ENCODE measurements around the gene PDGFC.

Gene PDGFC

DNA sequence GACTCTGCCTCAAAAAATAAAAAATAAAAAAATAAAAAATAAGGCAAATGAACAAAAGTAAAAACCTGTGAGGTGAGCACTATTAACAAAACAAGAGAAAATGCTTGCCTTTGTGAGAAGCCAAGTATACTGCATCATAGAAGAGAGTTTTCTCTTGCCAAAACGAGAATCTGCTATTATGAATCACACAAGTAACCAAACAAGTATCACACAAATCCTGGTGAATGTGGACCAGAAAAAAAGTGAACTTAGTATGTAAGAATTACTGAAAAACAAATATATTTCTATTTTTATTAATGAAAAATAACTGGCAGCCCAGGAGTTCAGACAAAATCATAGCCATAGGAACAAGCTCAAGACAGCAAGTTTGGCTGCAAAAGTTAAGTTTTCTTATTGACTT is 193.5 kb downstream of the PDGFC start:
- DNase-seq, result no peak

DNA sequence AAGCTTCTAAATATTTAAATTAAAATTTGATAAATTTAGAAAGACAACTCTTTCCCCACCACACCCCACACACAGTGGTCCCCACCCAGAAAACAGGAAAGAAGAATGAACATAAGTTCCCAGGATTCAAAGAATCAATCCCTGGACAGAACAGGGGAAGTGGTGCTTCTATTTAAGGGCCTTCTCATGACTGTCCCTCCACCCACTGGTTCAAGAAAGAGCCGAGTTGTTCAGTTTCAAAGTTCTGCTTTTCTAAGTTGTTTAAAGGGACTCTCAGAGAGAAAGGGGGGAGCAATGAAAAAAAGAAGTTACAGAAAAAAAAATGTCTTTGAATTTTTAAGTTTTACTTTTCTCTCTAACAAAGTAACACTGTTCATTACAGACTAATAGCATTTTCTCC is 195.8 kb downstream of the PDGFC start:
- no peak for DNase-seq

DNA sequence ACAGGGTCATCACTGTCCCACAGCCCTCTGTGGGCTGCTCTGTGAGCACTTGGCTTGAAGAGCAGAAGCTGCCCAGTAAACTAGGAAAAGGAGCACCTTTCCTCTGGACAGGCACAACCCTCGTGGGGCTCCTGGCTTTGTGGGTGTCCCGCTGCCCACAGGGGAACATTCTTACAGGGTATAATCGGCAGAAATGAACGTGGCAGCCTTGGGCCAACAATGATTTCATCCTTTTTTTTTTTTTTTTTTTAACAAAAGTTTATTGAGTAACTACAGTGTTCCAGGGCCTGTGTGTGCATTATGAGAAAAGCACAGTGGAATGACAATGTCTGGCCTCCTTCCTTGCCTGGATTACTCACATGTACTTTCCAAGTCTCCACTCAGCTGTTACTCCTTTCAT is 197.2 kb downstream of the PDGFC start:
- DNase-seq, result no peak

DNA sequence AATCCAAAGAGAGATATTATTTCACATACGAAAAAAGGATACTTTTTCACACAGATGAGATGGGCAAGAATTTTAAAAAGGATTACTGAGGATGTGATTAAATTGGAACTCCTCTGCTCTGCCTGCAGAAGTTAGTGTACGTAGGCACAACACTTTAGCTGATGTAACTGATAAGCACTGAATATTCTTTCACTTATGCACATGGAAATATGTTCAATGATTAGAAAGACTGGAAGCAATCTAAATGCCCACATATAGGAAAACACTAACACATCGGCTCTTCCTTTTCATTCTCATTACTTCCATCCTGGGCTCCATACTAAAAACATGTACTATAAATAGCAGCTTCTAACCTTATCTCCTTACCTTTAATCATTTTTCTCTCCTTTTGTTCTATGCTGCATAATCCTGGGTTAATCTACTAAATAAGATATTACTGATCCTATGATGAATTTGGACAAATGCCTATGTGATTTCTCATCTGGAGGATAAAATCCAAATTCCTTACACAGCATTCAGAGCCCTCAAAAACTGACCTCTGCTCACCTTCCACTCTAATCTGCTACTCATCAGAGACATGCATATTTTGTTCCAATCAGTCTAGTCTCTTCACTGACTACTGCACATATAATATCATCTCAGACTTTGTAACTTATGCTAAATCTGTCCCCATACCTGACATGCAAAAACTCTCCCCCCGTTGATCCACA is 197.8 kb downstream of the PDGFC start:
- no peak for DNase-seq

DNA sequence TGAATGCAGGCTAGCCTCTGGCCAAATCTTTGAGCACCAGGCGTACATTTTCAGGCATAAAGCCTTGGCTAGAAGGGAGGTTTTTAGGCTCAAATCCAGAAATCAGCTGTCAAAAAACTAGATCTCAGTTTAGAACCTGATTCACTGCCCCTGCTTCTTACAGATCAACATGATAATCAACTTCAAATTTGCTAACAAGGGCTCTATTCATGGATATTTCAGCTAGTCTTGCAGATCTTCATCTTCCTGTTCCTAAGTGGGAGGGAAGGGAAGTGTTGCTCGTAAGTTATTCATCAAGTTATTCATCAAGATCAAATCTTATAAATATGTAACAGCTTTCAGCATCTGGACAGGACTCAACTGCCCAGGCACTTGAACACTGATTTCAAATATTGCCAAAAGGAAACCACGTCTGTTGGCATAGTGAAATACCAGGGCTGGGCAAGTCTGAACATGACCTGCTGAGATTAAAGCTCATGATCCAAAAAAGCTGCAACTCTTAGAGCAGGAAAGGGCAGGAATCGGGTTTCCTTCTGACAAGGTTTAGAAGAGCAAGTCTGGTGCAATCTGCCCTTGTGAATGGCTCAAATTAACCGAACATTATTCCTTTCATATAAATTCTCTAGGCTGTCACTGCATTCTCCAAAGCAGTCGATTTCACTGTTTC is 200.3 kb downstream of the PDGFC start:
- peak; percentile 36 for DNase-seq

DNA sequence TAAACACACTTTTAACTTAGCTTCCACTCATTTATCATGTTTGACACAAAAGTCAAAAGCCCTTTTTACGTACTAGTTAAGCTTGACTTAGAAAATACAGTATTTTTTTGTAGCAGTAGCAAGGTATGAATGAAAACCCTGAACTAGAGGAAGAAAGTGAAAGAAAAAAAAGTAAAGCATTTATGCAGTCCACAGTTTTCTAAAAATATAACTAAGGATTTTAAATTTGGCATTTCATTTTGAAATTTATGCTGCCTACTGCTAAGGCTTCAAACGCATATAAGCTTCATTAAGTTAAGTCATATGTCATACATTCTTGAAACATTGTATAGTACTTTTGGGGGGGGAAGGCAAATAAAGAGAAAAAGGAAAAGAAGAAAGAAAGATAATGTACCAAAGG is 201.5 kb downstream of the PDGFC start:
- DNase-seq, result no peak

DNA sequence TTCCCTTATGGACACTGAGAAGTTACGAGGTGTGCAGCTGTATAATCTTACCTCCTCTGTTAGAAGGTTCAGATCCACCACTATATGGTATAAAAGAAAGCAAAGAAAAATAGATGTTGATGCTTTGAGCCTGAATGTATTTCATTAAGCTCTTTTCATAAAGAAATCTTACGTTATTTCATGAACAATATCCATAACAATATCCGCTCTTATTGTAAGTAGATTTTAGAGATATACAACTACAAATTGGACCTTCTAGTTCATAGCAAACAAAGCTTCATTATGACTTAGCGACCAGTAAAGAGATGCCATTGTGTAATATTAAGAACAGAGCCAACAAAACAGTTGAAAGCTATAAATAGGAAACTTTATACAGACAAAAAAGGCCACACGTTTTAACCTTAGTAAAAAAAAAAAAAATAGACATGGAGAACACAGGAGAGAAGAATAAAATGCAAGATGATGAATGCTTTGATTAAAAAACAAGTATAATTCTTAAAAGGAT is 203.6 kb downstream of the PDGFC start:
- no peak for DNase-seq

DNA sequence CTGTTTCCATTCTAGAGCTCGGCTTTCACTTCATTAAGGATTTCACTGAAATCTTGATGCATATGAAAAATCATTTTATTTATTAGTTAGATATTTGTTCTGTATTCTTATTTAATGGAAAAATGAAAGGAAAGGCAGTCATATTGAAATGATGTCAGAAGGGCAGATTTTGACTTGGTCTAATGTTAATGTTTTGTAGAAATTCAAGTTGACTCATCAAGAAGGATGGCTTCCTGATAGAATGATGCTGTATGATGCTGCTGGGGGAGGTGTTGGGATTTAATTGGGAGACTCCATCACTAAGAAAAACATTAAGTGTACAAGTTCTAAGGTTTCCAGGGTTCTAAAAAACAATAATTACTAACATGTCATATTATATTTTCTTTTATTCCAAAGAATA is 204.8 kb downstream of the PDGFC start:
- no peak for DNase-seq

DNA sequence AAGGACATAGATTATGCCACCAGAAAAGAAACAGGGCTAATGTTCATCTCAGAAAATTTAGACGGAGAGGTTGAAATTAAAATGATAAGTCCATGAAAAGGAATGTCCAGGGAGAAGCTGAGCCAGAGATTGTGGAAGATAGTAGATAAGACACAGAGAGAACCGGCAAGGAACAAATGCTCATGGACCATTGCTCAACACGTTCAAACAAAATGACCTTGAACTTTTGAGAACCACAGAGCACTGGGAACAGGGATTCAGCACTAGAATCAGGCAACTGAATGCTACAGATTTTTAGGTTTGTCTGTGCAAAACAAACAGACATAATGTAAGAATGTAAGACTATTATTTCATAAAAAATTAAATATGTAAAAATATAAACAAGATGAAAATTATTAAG is 206.3 kb downstream of the PDGFC start:
- no peak for DNase-seq

DNA sequence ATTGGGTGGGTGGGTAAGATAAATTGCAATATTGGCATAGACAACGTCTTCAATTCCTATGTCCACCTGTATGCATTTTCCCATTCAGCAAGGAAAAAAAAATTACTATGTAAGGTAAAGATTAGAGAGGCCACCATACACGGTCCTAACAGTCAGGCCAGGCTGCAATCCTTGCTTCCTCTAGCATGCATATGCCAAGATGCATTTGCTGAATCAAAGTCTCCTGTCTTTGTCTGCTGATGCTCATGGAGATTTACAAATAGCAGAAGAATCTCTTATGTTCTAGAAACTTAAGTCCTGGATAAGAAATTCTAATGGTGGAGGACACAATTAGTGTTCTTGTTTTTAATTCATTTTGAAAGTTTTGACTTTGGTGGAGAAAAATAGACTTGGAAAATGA is 206.8 kb downstream of the PDGFC start:
- DNase-seq, result no peak

DNA sequence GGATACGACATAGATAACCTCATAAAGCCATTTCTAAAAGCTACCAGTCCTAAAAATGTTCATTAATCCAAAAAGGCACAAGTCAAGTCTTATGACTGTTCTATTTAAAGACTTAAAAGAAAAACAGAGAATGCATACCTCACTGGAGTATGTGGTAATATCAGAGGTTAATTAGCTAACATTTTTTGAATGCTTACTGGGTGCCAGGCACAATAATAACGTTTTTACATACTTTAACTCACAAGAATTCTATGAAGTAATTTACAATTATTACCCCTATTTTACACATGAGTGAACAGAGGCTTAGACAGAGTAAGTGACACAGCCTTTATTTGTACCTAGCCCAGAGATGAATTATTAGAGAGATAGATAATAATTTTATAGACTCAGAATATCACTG is 207.5 kb downstream of the PDGFC start:
- no peak for DNase-seq

DNA sequence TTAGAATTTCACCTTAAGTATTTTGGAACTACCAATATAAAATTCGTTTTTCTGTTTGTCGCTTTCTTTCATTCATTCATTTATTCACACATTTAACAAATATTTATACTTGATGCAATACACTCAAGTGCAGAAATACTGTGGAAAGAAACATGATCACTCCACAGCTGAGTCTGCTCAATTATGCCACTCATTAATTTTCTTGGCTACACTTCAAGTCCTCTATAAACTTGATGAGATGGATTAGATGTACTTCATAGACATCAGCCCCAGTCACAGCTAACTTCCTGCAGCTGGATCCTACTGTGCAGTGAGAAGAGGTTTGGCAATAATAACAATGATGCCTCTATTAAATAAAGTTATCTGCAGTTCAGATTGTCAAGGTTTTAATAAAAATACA is 208.1 kb downstream of the PDGFC start:
- DNase-seq, result peak; percentile 2

DNA sequence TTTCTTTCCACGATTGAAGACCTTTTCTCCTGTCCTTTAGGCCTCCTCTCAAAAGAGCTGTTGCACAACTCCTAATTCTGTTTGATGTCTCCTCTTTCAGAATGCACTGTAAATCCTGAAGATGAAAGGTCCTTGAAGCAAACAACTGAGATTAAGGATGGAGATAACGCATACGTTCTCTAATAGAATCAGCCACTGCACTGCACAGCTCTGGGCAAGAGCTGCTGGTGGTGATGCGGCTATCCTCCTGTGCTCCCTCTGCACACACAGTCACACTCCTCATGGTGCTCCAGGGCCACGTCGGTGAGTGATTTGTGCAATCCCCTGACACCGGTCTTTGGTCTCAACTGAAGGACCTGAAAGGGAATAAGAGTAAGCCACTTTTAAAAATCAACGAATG is 208.7 kb downstream of the PDGFC start:
- DNase-seq, result no peak

DNA sequence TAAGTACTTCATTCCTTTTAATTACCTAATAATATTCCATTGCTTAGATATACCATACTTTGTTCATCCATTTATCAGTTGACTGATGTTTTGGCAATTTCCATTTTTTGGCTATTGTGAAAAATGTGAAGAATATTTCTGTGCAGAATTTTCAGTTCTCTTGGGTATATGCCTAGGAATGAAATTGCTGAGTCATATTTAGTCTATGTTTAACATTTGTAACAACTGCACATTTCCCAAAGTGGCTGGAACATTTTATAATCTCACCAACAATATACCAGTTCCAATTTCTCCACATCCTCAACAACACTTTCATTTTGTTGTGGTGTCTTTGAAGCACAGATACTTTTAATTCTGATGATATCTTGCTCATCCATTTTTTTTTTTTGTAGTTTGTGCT is 215.5 kb downstream of the PDGFC start:
- no peak for DNase-seq

DNA sequence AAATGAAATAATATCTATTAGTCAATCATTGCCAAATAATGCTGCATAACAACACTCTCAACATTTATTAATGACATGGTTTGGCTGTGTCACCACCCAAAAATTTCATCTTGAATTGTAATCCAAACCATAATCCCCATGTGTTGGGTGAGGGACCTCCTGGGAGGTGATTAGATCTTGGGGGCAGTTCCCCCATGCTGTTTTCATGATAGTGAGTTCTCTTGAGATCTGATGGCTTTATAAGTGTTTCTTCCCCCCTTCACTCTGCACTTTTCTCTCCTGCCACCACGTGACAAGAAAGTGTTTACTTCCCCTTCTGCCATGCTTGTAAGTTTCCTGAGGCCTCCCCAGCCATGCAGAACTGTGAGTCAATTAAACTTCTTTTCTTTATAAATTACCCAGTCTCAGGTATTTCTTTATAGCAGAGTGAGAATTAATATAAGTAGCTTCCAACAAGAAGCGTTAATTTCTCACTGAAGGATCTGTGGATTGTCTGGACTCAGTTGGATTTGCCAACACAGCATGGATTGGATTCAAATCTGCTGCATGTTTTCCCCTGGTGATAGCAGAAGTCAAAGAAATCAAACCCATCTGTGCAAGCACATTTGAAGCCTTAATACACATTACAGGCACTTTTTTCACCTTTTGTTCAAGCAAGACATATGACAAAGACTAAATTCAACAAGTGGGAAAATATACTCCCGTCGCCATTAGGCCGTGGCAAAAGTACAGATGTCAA is 216.6 kb downstream of the PDGFC start:
- DNase-seq, result no peak

DNA sequence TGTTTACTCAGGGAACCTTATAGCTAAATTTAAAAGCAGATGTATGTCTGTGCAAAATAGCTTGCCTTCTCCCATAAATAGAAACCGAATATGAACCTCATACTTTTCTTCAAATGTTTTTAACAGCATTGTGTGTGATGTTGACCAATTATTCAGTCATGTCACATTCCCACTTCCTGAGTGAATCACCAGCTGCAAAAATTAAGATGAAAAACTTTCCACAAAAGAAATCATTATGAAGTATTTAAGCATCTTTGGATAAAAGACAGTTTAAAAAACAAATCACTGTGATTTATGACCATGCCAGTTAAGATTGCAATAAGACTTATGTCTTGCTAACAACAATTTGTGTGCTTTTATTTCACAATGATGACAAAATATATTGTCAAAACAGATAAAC is 220.1 kb downstream of the PDGFC start:
- no peak for DNase-seq

DNA sequence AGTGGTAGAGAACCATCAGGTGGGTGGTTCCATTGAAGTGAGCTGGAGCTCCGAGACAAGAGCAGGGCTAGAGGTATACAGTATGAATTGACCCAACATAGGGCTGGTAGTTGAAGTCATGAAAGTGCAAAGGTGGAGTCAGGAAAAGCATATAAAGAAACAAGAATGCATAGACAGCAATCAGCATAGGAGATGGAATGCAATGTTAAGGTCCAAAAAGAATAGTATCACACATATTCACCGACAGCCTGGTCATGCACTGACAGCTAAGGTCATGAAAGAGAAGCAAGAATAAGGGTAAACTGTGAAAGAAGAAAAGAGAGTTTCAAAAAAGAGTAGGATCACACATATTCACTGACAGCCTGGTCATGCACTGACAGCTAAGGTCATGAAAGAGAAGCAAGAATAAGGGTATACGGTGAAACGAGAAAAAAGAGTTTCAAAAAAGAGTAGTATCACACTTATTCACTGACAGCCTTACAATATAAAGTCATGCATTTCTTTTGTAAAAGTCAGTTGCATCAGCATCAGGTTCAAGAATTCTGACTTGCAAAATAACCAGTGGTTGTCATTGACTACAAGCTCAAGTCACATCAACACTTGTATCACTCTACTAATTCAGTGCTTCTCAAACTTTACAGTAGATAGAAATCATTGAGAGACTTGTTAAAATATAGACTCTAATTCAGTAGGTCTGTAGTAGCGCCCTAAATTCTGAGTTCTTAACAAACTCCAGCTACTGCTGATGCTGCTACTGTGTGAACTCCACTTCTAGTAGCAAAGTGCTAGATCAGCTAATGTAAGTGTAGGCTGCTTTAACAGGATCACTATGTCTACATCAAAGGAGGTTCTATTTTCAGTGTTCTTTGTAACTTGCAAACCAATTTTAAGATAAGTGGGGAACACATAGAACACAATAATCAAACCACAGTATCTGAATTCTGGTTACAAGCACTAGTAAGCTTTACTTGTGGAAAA is 221.9 kb downstream of the PDGFC start:
- DNase-seq, result no peak

DNA sequence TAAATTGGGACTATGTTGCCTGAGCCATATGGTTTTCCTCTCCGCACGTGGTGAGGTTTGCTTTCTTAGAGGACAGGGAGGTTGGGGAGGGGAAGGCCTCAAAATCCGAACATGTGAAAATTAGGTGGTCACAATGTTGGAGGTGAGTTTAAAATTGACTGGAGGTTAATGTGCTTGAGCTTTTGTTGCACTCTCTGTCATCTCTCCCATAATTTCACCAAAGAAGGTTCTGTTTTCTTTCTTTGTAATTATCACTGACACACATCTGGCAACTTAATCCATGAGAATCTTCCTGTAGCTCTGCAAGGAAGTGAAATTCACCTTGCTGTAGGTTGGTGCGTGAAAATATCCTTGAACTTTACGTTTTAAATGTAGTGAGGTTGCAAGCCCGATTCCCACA is 225.5 kb downstream of the PDGFC start:
- DNase-seq, result no peak

DNA sequence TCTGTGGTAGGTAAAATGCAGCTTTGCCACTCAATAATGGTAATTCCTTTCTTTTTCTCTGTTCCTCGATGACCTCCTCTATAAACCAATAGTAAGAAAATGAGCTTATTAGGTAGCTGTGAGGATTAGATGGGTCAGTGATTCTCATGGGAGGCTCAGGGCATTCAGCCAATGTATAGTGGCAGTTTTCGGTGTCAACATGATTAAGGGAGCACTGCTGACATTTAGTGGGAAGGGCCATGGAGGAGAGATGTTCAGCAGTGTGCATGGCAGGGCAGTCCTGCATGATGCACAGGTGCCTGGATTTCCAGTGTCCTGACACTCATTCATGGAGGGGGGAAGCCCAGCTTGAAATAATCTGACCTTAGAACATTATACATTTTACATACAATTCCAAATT is 232.8 kb downstream of the PDGFC start:
- no peak for DNase-seq

DNA sequence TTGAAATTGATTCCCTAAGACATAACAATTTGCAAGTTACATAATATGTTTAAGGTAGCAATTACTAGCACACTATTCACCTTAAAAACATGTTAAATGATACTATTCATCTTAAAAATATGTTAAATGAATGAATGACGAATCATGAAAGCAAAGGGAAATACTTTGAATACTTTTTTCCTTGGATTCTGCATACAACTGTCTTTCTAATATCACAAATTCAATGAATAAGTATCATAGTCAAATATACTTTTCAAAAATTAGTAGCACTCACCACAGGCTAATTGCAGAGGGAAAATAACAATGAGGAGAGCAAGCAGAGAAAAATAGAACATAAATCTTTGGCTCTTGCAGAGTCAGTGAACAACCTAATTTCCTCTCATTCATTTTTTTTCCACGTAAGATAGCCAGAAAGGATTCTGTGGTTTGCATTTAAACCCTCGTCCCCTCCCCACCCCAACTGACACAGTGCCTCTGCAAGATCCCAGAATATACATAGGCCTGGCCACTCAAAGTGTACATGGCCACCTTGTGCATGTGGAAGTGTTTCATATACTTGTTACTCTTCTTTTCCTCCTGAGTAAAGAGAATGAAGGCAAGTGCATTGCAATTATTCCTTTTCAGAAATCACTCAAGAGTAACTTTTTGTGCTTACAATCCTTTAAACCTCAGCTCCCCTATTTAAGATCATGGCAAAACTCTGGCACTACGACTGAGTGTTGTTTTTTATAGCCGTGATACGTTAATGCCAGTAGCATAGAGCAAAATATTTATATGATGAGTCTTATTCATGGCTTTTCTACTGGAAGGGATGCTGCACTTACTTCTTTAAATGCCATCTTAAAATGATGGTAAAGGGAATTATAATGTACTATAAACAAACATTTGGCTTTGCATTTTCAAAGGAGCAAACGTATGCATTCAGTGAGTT is 236.4 kb downstream of the PDGFC start:
- no peak for DNase-seq

DNA sequence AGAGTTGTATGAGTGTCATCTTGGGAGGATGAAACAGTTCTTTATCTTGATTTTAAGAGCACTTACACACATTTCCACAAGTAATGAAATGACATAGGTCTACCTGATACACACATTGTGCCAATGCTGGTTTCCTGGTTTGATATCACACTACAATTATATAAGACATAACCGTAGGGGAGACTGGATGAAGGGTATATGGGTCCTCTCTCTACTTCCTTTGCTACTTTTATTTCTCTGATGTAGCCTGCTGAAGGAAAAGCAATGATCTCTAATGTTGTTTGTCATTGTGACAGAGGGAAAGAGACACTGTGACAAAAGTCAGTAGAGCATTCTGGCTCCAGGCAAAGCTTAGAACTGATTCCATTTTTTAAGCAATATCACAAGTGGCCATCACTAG is 238.0 kb downstream of the PDGFC start:
- DNase-seq, result no peak

DNA sequence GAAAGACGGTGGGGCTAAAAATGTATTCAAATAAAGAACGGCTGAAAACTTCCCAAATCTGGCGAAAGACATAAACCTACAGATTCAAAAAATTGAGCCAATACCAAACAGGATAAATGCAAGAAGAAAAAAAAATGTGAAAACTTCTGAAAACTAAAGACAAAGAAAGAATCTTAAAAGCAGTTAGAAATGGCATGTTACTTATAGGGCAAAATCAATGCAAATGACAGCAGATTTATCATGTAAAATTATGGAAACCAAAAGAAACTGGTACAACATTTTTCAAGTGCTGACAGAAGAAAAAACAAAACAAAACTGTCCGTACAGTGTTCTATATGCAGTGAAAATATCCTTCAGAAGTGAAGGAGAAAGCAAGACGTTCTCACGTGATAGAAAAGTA is 239.0 kb downstream of the PDGFC start:
- no peak for DNase-seq
